ENCODE results near the gene IPO5.

- no peak for TF ChIP-seq CTCF (IDR thresholded peaks at IDR 0.05)
- TF ChIP-seq POLR2A (IDR thresholded peaks at IDR 0.05) = no peak
These were observed 78.7 kb downstream of the IPO5 start for GRCh38 chr13:98032168-98032567.
